Left ventricle myocardium inferior (tissue), 1 donor: ENCODE data around the gene ARHGEF16. TPM values are rescaled to one million over a fixed set of nuclear protein-coding genes. Genes with fewer than 3 reads are reported as not detected.

Experiments used
- DNase-seq: peaks from one replicate; pipeline ENCODE4 v3.0.0-alpha.2; 2020
- H3K27ac ChIP-seq: fragments of 200-600 bp; replicated peaks from 2 replicates; pipeline ENCODE4 v1.8.0; 2021
- H3K27me3 ChIP-seq: fragments of 200-600 bp; 2 replicates; pipeline ENCODE4 v1.8.0; 2021; ENCODE audit warnings: low read depth
- H3K36me3 ChIP-seq: fragments of 200-600 bp; 2 replicates; pipeline ENCODE4 v1.8.0; 2021
- H3K4me1 ChIP-seq: fragments of 200-600 bp; 2 replicates; pipeline ENCODE4 v1.8.0; 2021
- H3K4me3 ChIP-seq: fragments of 200-600 bp; 2 replicates; pipeline ENCODE4 v1.8.0; 2021; ENCODE audit warnings: mild to moderate bottlenecking, moderate library complexity
- H3K9me3 ChIP-seq: fragments of 200-600 bp; replicated peaks from 2 replicates; pipeline ENCODE4 v1.8.0; 2021
- CTCF ChIP-seq: fragments of 200-600 bp; IDR thresholded peaks from 2 replicates; pipeline ENCODE4 v1.8.0; 2021; ENCODE audit warnings: antibody characterized with exemption, mild to moderate bottlenecking, borderline replicate concordance
- intact Hi-C: fragments of 100-400 bp; cut with micrococcal nuclease; formaldehyde crosslinking; loops from one replicate; pipeline ENCODE4 v1.11.0; 2022
- total RNA-seq: library from RNA; stranded (reverse); fragmentation: NEBNext Ultra II Directional; extraction: Animal tissue kit (Norgen Biotek cat#: 25700); gene quantifications from one replicate; pipeline ENCODE4 v1.2.1, GENCODE V29; 2021
- donor health status: DM: no; HTN: yes; CAD: no; lungs with severe emphysema.

The ARHGEF16 gene
- total RNA-seq, 1 donor from 2014 or later = 0.52 TPM

GRCh38 chr1:3454811-3455618 is 550 bp downstream of the ARHGEF16 start:
- Histone ChIP-seq H3K36me3 (no peaks in the 10 kb centered on the region), H3K4me1 (peaks cover 59% of the 10 kb centered on the region), H3K9me3 (no peaks in the 10 kb centered on the region), H3K4me3 (peak overlapping the region; percentile 72), H3K27ac (peak overlapping the region; percentile 68), H3K27me3 (peaks cover 38% of the 10 kb centered on the region)
- intact Hi-C loops = no loop called here
- peak; percentile 46 for DNase-seq
- no peak for TF ChIP-seq CTCF

GRCh38 chr1:3455670-3456448 is 1.4 kb downstream of the ARHGEF16 start:
- Histone ChIP-seq H3K4me3 (no peak overlapping the region), H3K9me3 (no peaks in the 10 kb centered on the region), H3K4me1 (peaks cover 68% of the 10 kb centered on the region), H3K27me3 (peaks cover 30% of the 10 kb centered on the region), H3K36me3 (no peaks in the 10 kb centered on the region), H3K27ac (peak overlapping the region; percentile 68)
- no peak for TF ChIP-seq CTCF
- DNase-seq = no peak
- intact Hi-C loops = no loop called here

GRCh38 chr1:3456449-3456963 is 2.0 kb downstream of the ARHGEF16 start:
- no peaks in the 10 kb centered on the region for H3K36me3 ChIP-seq
- H3K27ac ChIP-seq = no peak overlapping the region
- no peaks in the 10 kb centered on the region for H3K9me3 ChIP-seq
- H3K4me3 ChIP-seq = no peak overlapping the region
- H3K27me3 ChIP-seq = peaks cover 25% of the 10 kb centered on the region
- no peak for DNase-seq
- intact Hi-C loops = no loop called here
- peaks cover 73% of the 10 kb centered on the region for H3K4me1 ChIP-seq
- no peak for TF ChIP-seq CTCF

GRCh38 chr1:3456964-3457909 is 2.8 kb downstream of the ARHGEF16 start:
- H3K27me3 ChIP-seq = peaks cover 19% of the 10 kb centered on the region
- H3K36me3 ChIP-seq = no peaks in the 10 kb centered on the region
- H3K9me3 ChIP-seq = no peaks in the 10 kb centered on the region
- no peak for TF ChIP-seq CTCF
- intact Hi-C loops = no loop called here
- H3K4me1 ChIP-seq = peaks cover 73% of the 10 kb centered on the region
- DNase-seq = no peak
- H3K27ac ChIP-seq = peak overlapping the region; percentile 71
- H3K4me3 ChIP-seq = no peak overlapping the region
